ENCODE data around the gene TSTD2. TPM values are rescaled to one million over a fixed set of nuclear protein-coding genes. Genes with fewer than 3 reads are reported as not detected.

Gene TSTD2
- total RNA-seq = 8.6 and 13.0 TPM in 2 replicates

GRCh38 chr9:97632985-97633858 is at the start of gene TSTD2, which contains the start of gene NCBP1:
TSTD2 (minus strand) TSS chr9:97633368; CDS start chr9:97627562, 5,806 bp downstream.
NCBP1 (plus strand) TSS chr9:97633821; CDS start chr9:97633882, 61 bp downstream.
- peak; percentile 93 to 99 for DNase-seq (ENCODE audit: low read depth in 2 of 2)

- no peak for DNase-seq (ENCODE audit: low read depth in 2 of 2)
Measured at GRCh38 chr9:97682242-97682641, 49.1 kb upstream of the TSTD2 start.

- DNase-seq (ENCODE audit: low read depth in 2 of 2) = no peak
Measured at GRCh38 chr9:97675655-97676054, 42.5 kb upstream of the TSTD2 start.

GRCh38 chr9:97673922-97674321 is 40.8 kb upstream of the TSTD2 start:
- no peak for DNase-seq (ENCODE audit: low read depth in 2 of 2)

GRCh38 chr9:97672403-97672802 is 39.2 kb upstream of the TSTD2 start:
- DNase-seq (ENCODE audit: low read depth in 2 of 2) = no peak

GRCh38 chr9:97670586-97670985 is 37.4 kb upstream of the TSTD2 start:
- DNase-seq (ENCODE audit: low read depth in 2 of 2) = no peak

GRCh38 chr9:97668485-97668884 is 35.3 kb upstream of the TSTD2 start:
- no peak for DNase-seq (ENCODE audit: low read depth in 2 of 2)

- no peak for DNase-seq (ENCODE audit: low read depth in 2 of 2)
Measured at GRCh38 chr9:97666907-97667686, 33.9 kb upstream of the TSTD2 start.

- no peak for DNase-seq (ENCODE audit: low read depth in 2 of 2)
Measured at GRCh38 chr9:97665742-97666141, 32.6 kb upstream of the TSTD2 start.

GRCh38 chr9:97660847-97661246 is 27.7 kb upstream of the TSTD2 start:
- no peak for DNase-seq (ENCODE audit: low read depth in 2 of 2)

GRCh38 chr9:97660340-97660739 is 27.2 kb upstream of the TSTD2 start:
- DNase-seq (ENCODE audit: low read depth in 2 of 2) = no peak

GRCh38 chr9:97659771-97660170 is 26.6 kb upstream of the TSTD2 start:
- DNase-seq (ENCODE audit: low read depth in 2 of 2) = no peak

GRCh38 chr9:97658707-97659106 is 25.5 kb upstream of the TSTD2 start:
- no peak for DNase-seq (ENCODE audit: low read depth in 2 of 2)

- peak in 1 of 2 donors; percentile 28 for DNase-seq (ENCODE audit: low read depth in 2 of 2)
Measured at GRCh38 chr9:97651646-97652045, 18.5 kb upstream of the TSTD2 start.

- DNase-seq (ENCODE audit: low read depth in 2 of 2) = no peak
Measured at GRCh38 chr9:97647996-97648395, 14.8 kb upstream of the TSTD2 start.

- no peak for DNase-seq (ENCODE audit: low read depth in 2 of 2)
Measured at GRCh38 chr9:97645720-97646119, 12.6 kb upstream of the TSTD2 start.

GRCh38 chr9:97640325-97640724 is 7.2 kb upstream of the TSTD2 start:
- no peak for DNase-seq (ENCODE audit: low read depth in 2 of 2)

- DNase-seq (ENCODE audit: low read depth in 2 of 2) = no peak
Measured at GRCh38 chr9:97638666-97639065, 5.5 kb upstream of the TSTD2 start.

- DNase-seq (ENCODE audit: low read depth in 2 of 2) = no peak
Measured at GRCh38 chr9:97636903-97637302, 3.7 kb upstream of the TSTD2 start.

- no peak for DNase-seq (ENCODE audit: low read depth in 2 of 2)
Measured at GRCh38 chr9:97635026-97635425, 1.9 kb upstream of the TSTD2 start.

GRCh38 chr9:97633859-97634490 is 807 bp upstream of the TSTD2 start:
- peak in 1 of 2 donors; percentile 15 for DNase-seq (ENCODE audit: low read depth in 2 of 2)
